Peyer's patch (tissue), 4 donors: ENCODE measurements around the gene TNP2.

Experiments used
- POLR2A ChIP-seq, 2 donors: fragments of 450-650 bp; IDR thresholded peaks; one replicate each; pipeline ENCODE4 v1.5.1; 2017; ENCODE audit warnings: antibody characterized with exemption in 2 of 2, mild to moderate bottlenecking in 2 of 2, moderate library complexity in 2 of 2
- TF ChIP-seq, protein P1 (sequence below), 6 experiments: fragments of 450-650 bp in 4 of 6; fragments of 200-600 bp in 2 of 6; sonication (generic) in 1 of 6; IDR thresholded peaks; one replicate each; pipeline ENCODE4 v1.5.1; 2017 to 2019; ENCODE audit warnings: antibody characterized with exemption in 6 of 6, mild to moderate bottlenecking in 3 of 6, moderate library complexity in 1 of 6

DNA sequence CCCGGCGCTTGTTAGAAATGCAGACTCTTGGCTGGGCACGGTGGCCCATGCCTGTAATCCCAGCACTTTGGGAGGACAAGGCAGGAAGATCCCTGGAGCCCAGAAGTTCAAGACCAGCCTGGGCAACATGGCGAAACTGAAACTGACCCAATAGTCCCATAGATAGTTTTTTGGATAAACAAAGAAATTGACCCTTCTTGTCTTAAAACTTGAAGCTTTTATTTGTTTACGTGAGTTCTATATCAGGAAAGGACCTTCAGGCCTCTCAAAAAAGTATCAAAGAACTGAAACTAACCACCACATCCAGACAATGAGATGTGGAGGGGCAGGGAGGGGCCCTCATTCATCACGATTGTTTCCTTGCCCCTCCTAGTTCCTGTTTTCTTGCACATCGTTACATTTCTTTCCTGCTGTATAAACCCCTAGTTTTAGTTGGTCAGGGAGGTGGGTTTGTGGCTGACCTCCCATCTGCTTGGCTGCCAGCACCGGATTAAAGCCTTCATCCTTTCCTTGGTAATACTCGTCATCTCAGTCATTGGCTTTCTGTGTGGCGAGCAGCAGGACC, 42.0 kb upstream of the TNP2 start:
- TF ChIP-seq, protein P1, sequence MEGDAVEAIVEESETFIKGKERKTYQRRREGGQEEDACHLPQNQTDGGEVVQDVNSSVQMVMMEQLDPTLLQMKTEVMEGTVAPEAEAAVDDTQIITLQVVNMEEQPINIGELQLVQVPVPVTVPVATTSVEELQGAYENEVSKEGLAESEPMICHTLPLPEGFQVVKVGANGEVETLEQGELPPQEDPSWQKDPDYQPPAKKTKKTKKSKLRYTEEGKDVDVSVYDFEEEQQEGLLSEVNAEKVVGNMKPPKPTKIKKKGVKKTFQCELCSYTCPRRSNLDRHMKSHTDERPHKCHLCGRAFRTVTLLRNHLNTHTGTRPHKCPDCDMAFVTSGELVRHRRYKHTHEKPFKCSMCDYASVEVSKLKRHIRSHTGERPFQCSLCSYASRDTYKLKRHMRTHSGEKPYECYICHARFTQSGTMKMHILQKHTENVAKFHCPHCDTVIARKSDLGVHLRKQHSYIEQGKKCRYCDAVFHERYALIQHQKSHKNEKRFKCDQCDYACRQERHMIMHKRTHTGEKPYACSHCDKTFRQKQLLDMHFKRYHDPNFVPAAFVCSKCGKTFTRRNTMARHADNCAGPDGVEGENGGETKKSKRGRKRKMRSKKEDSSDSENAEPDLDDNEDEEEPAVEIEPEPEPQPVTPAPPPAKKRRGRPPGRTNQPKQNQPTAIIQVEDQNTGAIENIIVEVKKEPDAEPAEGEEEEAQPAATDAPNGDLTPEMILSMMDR (IDR thresholded peaks at IDR 0.05) = no peak
- no peak for TF ChIP-seq POLR2A (IDR thresholded peaks at IDR 0.05)
